Measurements from ENCODE around the gene DYNC2LI1.
"Not testable (repeated sequence)": the region's sequence is repeated elsewhere in the genome, so short reads cannot be mapped to it uniquely, and the experiment has no call there.

The DYNC2LI1 gene

GRCh38 chr2:43773876-43774613 lies at the start of gene DYNC2LI1:
Gene DYNC2LI1 (plus strand): TSS chr2:43774039. CDS start chr2:43774139, 100 bp downstream.
- DNase-seq (ENCODE audit: low spot score), result peak; percentile 94

GRCh38 chr2:43724728-43725526 lies 48.9 kb upstream of the DYNC2LI1 start:
- no peak for DNase-seq (ENCODE audit: low spot score)

GRCh38 chr2:43725711-43726246 lies 48.1 kb upstream of the DYNC2LI1 start:
- no peak for DNase-seq (ENCODE audit: low spot score)

- not testable (repeated sequence) for DNase-seq (ENCODE audit: low spot score)
Observed at GRCh38 chr2:43726961-43727633, 46.7 kb upstream of the DYNC2LI1 start.

GRCh38 chr2:43727634-43728014 lies 46.2 kb upstream of the DYNC2LI1 start:
- no peak for DNase-seq (ENCODE audit: low spot score)

GRCh38 chr2:43729491-43730174 lies 44.2 kb upstream of the DYNC2LI1 start:
- no peak for DNase-seq (ENCODE audit: low spot score)

- no peak for DNase-seq (ENCODE audit: low spot score)
Observed at GRCh38 chr2:43731211-43731610, 42.6 kb upstream of the DYNC2LI1 start.

- no peak for DNase-seq (ENCODE audit: low spot score)
Observed at GRCh38 chr2:43736637-43737036, 37.2 kb upstream of the DYNC2LI1 start.

GRCh38 chr2:43737097-43737854 lies 36.6 kb upstream of the DYNC2LI1 start:
- peak; percentile 86 for DNase-seq (ENCODE audit: low spot score)

GRCh38 chr2:43737855-43738254 lies 36.0 kb upstream of the DYNC2LI1 start:
- peak; percentile 5 for DNase-seq (ENCODE audit: low spot score)

GRCh38 chr2:43738257-43738656 lies 35.6 kb upstream of the DYNC2LI1 start:
- no peak for DNase-seq (ENCODE audit: low spot score)

GRCh38 chr2:43743706-43744105 lies 30.1 kb upstream of the DYNC2LI1 start:
- no peak for DNase-seq (ENCODE audit: low spot score)

- DNase-seq (ENCODE audit: low spot score), result peak; percentile 69
Observed at GRCh38 chr2:43745457-43745856, 28.4 kb upstream of the DYNC2LI1 start.

- no peak for DNase-seq (ENCODE audit: low spot score)
Observed at GRCh38 chr2:43748333-43748732, 25.5 kb upstream of the DYNC2LI1 start.

- no peak for DNase-seq (ENCODE audit: low spot score)
Observed at GRCh38 chr2:43749583-43749982, 24.3 kb upstream of the DYNC2LI1 start.

- no peak for DNase-seq (ENCODE audit: low spot score)
Observed at GRCh38 chr2:43751476-43751990, 22.3 kb upstream of the DYNC2LI1 start.

- no peak for DNase-seq (ENCODE audit: low spot score)
Observed at GRCh38 chr2:43752302-43752701, 21.5 kb upstream of the DYNC2LI1 start.

- no peak for DNase-seq (ENCODE audit: low spot score)
Observed at GRCh38 chr2:43754180-43754579, 19.7 kb upstream of the DYNC2LI1 start.

GRCh38 chr2:43758739-43759138 lies 15.1 kb upstream of the DYNC2LI1 start:
- peak; percentile 41 for DNase-seq (ENCODE audit: low spot score)

GRCh38 chr2:43759195-43759594 lies 14.6 kb upstream of the DYNC2LI1 start:
- DNase-seq (ENCODE audit: low spot score), result peak; percentile 58

- DNase-seq (ENCODE audit: low spot score), result no peak
Observed at GRCh38 chr2:43762286-43762685, 11.6 kb upstream of the DYNC2LI1 start.

All from GM03348 (cell line).